Thyroid gland (tissue), 4 donors: ENCODE results near the gene EFHD1. TPM values are rescaled to one million over a fixed set of nuclear protein-coding genes. Genes with fewer than 3 reads are reported as not detected.

Experiments used
- DNase-seq, 2 donors: peaks; one replicate each; pipeline ENCODE4 v3.0.0-alpha.2; 2019
- H3K27ac ChIP-seq, 3 donors: fragments of 200-600 bp; sonication (generic); 1 replicate in 2 of 3; 2 replicates in 1 of 3; pipeline ENCODE4 v1.5.1; 2016 to 2019; ENCODE audit warnings: mild to moderate bottlenecking in 1 of 3, moderate library complexity in 1 of 3
- H3K27me3 ChIP-seq: fragments of 200-600 bp; sonication (generic); one replicate; pipeline ENCODE4 v1.5.1; 2019
- H3K36me3 ChIP-seq, 2 donors: fragments of 200-600 bp; sonication (generic); one replicate each; pipeline ENCODE4 v1.5.1; 2016 to 2019
- H3K4me1 ChIP-seq, 2 donors: fragments of 200-600 bp; sonication (generic); one replicate each; pipeline ENCODE4 v1.5.1; 2017 to 2019
- H3K4me3 ChIP-seq, 3 donors: fragments of 200-600 bp; sonication (generic); replicated peaks in 1 of 3; 1 replicate in 2 of 3; 2 replicates in 1 of 3; pipeline ENCODE4 v1.5.1; 2016; ENCODE audit warnings: mild to moderate bottlenecking in 1 of 3
- H3K9me3 ChIP-seq: fragments of 200-600 bp; sonication (generic); one replicate; pipeline ENCODE4 v1.5.1; 2017
- CTCF ChIP-seq, 6 experiments: fragments of 200-600 bp in 3 of 6; fragments of 450-650 bp in 3 of 6; sonication (generic) in 3 of 6; IDR thresholded peaks; one replicate each; pipeline ENCODE4 v1.5.1; 2016 to 2019; ENCODE audit warnings: antibody characterized with exemption in 6 of 6, mild to moderate bottlenecking in 2 of 6, inconsistent platforms in 1 of 6, moderate library complexity in 1 of 6
- POLR2A ChIP-seq, 2 donors: fragments of 450-650 bp; IDR thresholded peaks; one replicate each; pipeline ENCODE4 v1.6.1; 2017; ENCODE audit warnings: antibody characterized with exemption in 2 of 2, mild to moderate bottlenecking in 2 of 2, moderate library complexity in 1 of 2
- WGBS, 2 donors: methylation state at CpG; one replicate each; pipeline ENCODE4 v1.1.5; 2017; 5-methylcytosine and 5-hydroxymethylcytosine counted together
- intact Hi-C: fragments of 100-400 bp; cut with DNase I; formaldehyde crosslinking; loops from one replicate; pipeline ENCODE4 v1.15.1; 2023
- total RNA-seq, 4 donors: library from RNA; depleted of rRNA; stranded (reverse); fragments of >200 nt; gene quantifications; one replicate each; pipeline ENCODE4 v1.2.3, GENCODE V29; 2016

EFHD1 gene, protein sequence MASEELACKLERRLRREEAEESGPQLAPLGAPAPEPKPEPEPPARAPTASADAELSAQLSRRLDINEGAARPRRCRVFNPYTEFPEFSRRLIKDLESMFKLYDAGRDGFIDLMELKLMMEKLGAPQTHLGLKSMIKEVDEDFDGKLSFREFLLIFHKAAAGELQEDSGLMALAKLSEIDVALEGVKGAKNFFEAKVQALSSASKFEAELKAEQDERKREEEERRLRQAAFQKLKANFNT
- total RNA-seq, result 10 to 100 TPM in 3 of 4 donors, 1 to 10 TPM in 1; 6.9 to 17.5 (median 14.8) TPM

- H3K4me1 ChIP-seq, result peaks cover 7 to 13% of the 10 kb centered on the region in 2 donors
- no peaks in the 10 kb centered on the region for H3K9me3 ChIP-seq
- H3K27me3 ChIP-seq, result no peaks in the 10 kb centered on the region
- intact Hi-C loops, result loop anchor here (10.0 kb wide), 1 partner anchor 61 kb away; the partner anchor contains the start of gene GIGYF2
- 2 to 3% methylated on average over 18 to 23 of the region's 90 CpGs for WGBS, 2 donors
- H3K4me3 ChIP-seq, result peak within 1 kb of the TSS; percentile 39 to 77 (median 64)
- peak; percentile 81 to 87 for DNase-seq
- H3K36me3 ChIP-seq, result no peaks in the 10 kb centered on the region
- peak within 1 kb of the TSS; percentile 34 to 78 (median 61) for H3K27ac ChIP-seq
- TF ChIP-seq CTCF (IDR thresholded peaks at IDR 0.05) (no peak), POLR2A (IDR thresholded peaks at IDR 0.05) (peak; percentile 63 to 77)
These were observed at the start of gene EFHD1 for GRCh38 chr2:232633413-232634205. TSS of gene EFHD1 (plus strand) at chr2:232633604. CDS start at chr2:232633705, 101 bp downstream.

GRCh38 chr2:232584238-232584637 lies 49.2 kb upstream of the EFHD1 start:
- Histone ChIP-seq H3K36me3 (peaks cover 12% of the 10 kb centered on the region in 2 donors), H3K4me3 (no peak overlapping the region), H3K4me1 (peaks cover 5 to 14% of the 10 kb centered on the region in 2 donors), H3K27me3 (no peaks in the 10 kb centered on the region), H3K9me3 (no peaks in the 10 kb centered on the region), H3K27ac (no peak overlapping the region)
- no peak for DNase-seq
- intact Hi-C loops, result no loop called here
- TF ChIP-seq POLR2A (IDR thresholded peaks at IDR 0.05) (no peak), CTCF (IDR thresholded peaks at IDR 0.05) (no peak)
- WGBS, 2 donors, result 89 to 94% methylated on average over 6 of the region's 6 CpGs

DNA sequence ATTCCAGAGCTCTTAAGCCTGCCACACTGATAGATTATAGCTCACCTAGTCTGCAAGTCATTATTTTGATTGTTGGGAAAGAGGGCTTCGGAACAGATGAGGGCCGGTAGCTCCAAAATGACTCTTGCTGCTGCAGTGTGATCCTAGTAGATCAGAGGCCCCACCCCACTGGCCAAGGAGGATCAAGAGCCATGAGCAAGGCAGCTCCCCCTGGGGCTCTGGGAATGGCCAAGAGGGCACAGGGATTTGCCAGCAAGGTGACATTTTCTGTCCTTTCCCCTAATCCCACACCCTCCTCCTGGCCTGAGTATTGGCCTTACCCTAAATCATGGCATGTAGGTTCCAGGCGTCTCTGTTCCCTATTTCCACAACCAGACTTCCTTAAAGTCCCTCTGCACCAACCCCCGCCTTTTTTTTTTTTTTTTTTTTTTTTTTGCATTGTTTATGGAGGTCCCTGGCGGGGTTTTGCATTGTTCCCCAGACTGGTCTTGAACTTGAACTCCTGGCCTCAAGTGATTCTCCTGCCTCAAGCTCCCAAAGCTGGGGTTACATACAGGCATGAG lies 46.4 kb upstream of the EFHD1 start:
- Histone ChIP-seq H3K4me1 (peaks cover 5 to 19% of the 10 kb centered on the region in 2 donors), H3K9me3 (no peaks in the 10 kb centered on the region), H3K4me3 (no peak overlapping the region), H3K36me3 (peaks cover 0 to under 1% of the 10 kb centered on the region in 2 donors), H3K27ac (peak overlapping the region in 2 of 3 donors; percentile 3 to 82), H3K27me3 (no peaks in the 10 kb centered on the region)
- 84% methylated on average over 5 of the region's 5 CpGs for WGBS, 2 donors
- DNase-seq, result no peak
- intact Hi-C loops, result no loop called here
- TF ChIP-seq CTCF (IDR thresholded peaks at IDR 0.05) (no peak), POLR2A (IDR thresholded peaks at IDR 0.05) (no peak)

DNA sequence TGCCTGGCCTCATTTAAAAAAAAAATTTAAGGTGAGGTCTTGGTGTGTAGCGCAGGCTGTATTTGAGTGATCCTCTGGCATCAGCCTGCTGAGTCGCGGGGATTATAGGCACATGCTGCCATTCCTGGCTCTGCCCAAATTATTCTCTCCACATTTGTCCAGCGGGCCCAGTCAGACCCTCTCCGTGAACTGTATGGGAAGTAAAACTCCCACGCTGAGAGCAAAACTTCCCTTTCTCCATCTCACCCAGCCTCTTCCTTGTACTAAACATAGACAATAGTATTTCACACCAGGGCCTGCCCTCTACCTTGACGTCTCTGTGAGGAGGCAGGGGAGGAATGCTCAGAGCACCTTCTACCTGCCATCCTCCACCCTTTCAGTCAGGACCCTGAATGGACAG lies 45.9 kb upstream of the EFHD1 start:
- H3K36me3 ChIP-seq, result no peaks in the 10 kb centered on the region
- no peaks in the 10 kb centered on the region for H3K27me3 ChIP-seq
- intact Hi-C loops, result no loop called here
- no peak for DNase-seq
- no peak overlapping the region for H3K4me3 ChIP-seq
- no peaks in the 10 kb centered on the region for H3K9me3 ChIP-seq
- no peak for TF ChIP-seq POLR2A (IDR thresholded peaks at IDR 0.05)
- no peak for TF ChIP-seq CTCF (IDR thresholded peaks at IDR 0.05)
- H3K27ac ChIP-seq, result peak overlapping the region; percentile 76 to 88 (median 82)
- 86 to 90% methylated on average over 7 of the region's 7 CpGs for WGBS, 2 donors
- H3K4me1 ChIP-seq, result peaks cover 5 to 19% of the 10 kb centered on the region in 2 donors
